ENCODE data around the gene FOXD2.

DNA sequence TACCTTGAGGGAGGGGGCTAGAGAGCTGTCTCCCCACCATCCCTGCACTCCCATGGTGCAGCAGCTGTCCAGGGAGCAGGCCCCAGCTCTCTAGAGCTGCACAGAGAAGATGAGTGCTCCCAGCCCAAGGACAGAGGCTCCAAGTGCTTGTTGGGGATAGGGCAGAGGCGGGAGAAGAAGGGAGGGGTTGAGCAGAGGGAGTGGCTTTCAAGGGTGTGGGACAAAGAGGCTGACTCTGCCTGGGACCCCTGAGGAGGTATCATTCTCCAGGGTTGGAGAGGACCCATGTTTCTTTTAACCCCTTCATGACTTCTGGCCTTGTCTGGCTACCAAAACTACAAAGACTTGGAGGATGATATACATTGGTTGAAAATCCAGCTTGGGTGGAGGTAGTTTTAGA lies 14.6 kb downstream of the FOXD2 start:
- TF ChIP-seq, protein P1, sequence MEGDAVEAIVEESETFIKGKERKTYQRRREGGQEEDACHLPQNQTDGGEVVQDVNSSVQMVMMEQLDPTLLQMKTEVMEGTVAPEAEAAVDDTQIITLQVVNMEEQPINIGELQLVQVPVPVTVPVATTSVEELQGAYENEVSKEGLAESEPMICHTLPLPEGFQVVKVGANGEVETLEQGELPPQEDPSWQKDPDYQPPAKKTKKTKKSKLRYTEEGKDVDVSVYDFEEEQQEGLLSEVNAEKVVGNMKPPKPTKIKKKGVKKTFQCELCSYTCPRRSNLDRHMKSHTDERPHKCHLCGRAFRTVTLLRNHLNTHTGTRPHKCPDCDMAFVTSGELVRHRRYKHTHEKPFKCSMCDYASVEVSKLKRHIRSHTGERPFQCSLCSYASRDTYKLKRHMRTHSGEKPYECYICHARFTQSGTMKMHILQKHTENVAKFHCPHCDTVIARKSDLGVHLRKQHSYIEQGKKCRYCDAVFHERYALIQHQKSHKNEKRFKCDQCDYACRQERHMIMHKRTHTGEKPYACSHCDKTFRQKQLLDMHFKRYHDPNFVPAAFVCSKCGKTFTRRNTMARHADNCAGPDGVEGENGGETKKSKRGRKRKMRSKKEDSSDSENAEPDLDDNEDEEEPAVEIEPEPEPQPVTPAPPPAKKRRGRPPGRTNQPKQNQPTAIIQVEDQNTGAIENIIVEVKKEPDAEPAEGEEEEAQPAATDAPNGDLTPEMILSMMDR (conservative IDR thresholded peaks at IDR 0.05 in 1 of 2, IDR thresholded peaks at IDR 0.05 in 1 of 2; ENCODE audit: low read depth in 1 of 2, low read length in 2 of 2), result no peak
- no peak for TF ChIP-seq EZH2 (IDR thresholded peaks at IDR 0.05; ENCODE audit: low read length, missing control alignments)
